Esophagus squamous epithelium (tissue), 4 donors: Measurements from ENCODE around the gene TNNI3.

ENCODE experiments used
- CTCF ChIP-seq, 6 experiments: fragments of 450-650 bp in 4 of 6; fragments of 200-600 bp in 2 of 6; sonication (generic) in 2 of 6; IDR thresholded peaks; one replicate each; pipeline ENCODE4 v1.5.1; 2016 to 2019; ENCODE audit warnings: antibody characterized with exemption in 6 of 6, mild to moderate bottlenecking in 4 of 6, moderate library complexity in 4 of 6
- POLR2A ChIP-seq, 4 donors: fragments of 450-650 bp; IDR thresholded peaks; one replicate each; pipeline ENCODE4 v1.6.1; 2017; ENCODE audit warnings: antibody characterized with exemption in 4 of 4, mild to moderate bottlenecking in 4 of 4, moderate library complexity in 3 of 4

- TF ChIP-seq POLR2A (IDR thresholded peaks at IDR 0.05) (no peak), CTCF (IDR thresholded peaks at IDR 0.05) (no peak)
Measured at GRCh38 chr19:55186080-55186479, 28.5 kb upstream of the TNNI3 start.
